ENCODE measurements around the gene IL1A.
"Not testable (repeated sequence)": the region's sequence is repeated elsewhere in the genome, so short reads cannot be mapped to it uniquely, and the experiment has no call there.

Gene IL1A, protein sequence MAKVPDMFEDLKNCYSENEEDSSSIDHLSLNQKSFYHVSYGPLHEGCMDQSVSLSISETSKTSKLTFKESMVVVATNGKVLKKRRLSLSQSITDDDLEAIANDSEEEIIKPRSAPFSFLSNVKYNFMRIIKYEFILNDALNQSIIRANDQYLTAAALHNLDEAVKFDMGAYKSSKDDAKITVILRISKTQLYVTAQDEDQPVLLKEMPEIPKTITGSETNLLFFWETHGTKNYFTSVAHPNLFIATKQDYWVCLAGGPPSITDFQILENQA

DNA sequence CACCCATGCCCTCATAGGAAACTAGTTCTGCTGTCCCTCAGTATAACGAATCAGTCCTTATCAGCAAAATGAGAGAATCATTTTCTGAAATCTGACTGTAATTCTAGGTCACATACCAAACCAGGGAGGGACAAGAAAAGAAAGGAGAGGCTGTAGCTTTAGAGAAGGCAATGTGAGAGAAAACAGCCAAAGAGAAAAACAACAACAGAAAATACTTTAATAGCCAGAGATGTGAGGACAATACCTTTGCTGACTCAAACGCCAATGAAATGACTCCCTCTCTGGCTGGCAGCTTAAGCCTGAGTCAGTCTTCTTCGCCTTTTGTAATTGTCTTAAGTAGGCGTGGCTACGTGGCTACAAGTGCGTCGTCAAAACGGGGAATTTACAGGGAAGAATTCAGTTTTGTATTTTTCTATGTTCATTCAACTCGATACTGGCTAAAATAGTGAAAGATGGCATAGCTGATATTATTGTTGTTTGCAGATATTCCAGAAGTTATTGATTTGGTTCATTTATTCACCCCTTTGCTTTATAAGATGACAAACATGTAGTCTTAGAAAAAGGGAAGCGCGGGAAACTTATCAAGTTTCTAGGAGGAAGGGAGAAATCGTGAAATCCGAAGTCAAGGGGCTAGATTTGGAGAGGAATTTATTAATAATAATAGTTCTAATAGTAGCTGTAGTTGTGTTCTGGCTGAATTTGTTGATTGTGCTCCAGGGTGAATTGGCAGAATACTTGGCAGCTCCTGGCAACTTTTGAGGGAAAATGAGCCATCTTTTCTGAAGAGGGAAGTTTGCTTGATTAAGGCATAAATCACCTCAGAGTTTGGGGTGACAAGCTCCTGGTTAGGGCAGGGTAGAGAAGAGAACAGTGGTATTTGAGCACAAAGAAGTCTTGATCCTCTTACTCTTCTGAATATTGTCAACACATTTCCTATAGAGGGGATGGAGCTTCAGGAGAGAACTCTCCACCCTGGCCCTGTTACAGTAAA lies at the start of gene IL1A:
IL1A (minus strand) TSS at position 295 of the 991 bp plus-strand sequence. CDS start 723 bp downstream, outside the sequence.
- no peak for DNase-seq

DNA sequence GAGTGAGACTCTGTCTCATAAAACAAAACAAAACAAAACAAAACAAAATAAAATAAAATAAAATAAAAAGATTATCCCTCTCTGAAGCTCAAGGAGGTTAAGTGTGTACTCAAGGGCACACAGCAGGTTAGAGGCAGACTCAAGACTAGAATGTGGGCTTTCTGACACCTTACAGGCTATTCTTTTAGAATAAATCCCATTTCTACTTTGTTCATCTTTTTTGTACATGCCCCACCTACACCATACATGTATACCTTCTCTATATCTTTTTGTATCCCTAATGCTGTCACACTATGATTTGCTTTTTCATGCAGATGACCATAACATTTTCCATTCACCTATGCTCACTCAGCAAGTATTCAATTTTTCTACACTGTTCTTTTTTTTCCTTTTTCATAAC lies 49.7 kb upstream of the IL1A start:
- DNase-seq = no peak

DNA sequence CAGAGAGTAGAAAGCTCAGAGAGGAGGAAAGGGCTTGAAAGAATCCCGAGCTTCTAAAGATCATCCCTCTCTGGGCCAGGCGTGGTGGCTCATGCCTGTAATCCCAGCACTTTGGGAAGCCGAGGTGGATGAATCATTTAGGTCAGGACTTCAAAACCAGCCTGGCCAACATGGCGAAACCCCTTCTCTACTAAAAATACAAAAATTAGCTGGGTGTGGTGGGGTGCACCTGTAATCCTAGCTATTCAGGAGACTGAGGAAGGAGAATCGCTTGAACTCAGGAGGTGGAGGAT lies 49.3 kb upstream of the IL1A start:
- not testable (repeated sequence) for DNase-seq

DNA sequence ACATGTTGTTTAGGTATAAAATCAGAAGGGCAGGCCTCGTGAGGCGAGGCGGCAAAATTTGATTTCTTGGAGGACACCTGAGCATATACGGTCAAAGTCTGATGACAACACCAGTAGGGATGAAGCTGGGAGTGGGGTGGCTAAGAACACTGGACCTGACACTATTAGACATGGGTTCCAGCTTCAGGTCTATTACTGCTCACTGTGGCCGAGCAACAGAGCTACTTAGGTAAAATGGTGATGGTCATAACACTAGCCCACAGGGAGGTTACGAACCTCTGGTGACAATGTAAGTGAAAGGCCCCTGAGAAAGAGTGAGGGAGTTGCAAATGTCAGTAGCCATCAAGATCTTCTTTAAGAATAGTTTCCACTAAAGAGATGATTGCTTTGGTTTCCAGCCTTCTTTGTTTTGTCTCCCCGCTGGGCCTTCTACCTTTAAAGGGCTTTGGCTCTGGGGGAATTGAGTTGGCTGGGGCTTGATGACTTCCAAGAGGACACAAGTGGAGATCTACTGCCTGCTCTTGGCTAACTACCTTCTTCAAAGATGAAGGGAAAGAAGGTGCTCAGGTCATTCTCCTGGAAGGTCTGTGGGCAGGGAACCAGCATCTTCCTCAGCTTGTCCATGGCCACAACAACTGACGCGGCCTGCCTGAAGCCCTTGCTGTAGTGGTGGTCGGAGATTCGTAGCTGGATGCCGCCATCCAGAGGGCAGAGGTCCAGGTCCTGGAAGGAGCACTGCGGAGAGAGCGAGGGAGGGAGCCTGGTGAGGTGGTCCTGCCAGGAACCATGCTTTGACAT lies 48.7 kb upstream of the IL1A start:
- DNase-seq = no peak

DNA sequence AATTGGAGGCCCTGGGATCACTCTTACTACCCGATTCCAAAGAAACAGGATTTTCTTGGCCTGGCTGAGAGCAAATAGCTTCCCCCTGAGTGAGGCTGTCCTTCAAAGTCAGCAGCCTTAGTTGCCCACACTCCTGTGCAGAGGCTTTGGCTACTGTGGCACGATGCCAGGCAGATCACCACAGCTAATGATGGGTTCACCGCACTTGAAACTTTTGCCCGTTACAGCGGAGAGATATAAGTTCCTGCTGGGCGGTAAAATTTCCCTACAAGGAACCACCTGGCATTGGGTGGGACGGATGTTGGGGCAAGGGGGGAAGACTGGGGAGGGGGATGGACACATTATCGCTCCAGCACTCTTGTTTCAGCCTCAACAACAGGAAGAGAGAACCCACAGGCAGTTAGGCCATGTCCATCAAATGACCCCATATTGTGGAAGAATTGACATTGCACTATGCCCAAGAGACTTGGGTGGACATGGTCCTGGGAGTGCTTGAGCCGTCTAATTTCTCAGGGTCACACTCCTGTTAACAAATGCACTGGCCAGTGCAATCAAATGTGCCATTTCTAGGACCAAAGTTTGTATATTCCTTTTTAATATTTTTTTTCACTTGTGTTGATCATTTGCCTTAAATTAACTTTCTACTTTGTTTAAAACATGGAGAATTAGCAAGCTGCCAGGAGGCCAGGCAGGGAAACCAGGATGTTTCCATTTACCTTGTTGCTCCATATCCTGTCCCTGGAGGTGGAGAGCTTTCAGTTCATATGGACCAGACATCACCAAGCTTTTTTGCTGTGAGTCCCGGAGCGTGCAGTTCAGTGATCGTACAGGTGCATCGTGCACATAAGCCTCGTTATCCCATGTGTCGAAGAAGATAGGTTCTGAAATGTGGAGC lies 47.9 kb upstream of the IL1A start:
- no peak for DNase-seq

DNA sequence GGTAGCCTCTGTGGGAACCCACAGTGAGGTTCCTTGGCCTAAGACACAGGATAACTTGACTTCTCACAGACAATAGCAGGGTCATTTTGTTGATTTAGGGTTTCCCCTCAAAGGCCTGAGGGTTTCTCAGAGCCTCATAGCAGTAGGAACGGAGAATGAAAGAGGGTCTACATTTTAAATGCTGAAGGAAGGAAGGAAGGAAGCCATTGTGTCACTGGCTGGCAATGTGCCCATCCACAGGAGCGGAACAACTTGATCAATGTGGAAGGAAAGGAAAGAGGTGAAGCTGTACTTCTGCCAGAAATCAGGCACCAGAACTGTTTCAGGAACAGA lies 47.2 kb upstream of the IL1A start:
- no peak for DNase-seq

DNA sequence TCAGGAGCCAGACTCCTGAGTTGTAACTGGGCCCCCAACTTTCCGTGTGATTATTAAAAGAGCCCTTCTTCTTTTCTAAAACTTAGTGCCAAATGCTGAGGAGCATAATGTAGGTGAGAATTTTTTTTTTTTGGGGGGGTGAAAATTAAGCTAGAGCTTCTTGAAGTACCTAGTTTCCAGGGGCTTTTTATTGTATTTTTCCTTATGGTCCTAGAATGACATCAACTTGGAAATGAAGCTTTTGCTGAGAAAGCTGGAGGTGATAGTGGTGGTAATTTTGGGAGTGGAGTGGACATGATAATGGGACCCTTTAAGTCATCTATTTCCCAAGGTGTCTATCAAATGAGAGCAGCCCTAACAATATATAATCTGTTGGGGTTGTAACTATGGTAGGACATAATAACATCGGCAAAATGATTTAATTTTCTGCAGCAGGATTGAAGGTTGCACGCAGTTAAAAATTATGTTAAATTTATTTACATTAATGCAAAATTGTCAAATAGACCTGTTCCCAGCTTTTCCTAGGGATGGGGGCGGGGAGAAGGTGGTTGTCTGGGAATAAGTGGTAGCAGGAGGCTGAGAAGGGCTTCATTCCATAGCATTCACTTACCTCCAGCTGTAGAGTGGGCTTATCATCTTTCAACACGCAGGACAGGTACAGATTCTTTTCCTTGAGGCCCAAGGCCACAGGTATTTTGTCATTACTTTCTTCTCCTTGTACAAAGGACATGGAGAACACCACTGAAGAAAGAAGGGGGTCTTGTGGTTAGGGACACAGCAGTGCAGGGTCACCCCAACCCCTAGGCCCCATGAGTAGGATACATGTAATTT lies 46.6 kb upstream of the IL1A start:
- no peak for DNase-seq

DNA sequence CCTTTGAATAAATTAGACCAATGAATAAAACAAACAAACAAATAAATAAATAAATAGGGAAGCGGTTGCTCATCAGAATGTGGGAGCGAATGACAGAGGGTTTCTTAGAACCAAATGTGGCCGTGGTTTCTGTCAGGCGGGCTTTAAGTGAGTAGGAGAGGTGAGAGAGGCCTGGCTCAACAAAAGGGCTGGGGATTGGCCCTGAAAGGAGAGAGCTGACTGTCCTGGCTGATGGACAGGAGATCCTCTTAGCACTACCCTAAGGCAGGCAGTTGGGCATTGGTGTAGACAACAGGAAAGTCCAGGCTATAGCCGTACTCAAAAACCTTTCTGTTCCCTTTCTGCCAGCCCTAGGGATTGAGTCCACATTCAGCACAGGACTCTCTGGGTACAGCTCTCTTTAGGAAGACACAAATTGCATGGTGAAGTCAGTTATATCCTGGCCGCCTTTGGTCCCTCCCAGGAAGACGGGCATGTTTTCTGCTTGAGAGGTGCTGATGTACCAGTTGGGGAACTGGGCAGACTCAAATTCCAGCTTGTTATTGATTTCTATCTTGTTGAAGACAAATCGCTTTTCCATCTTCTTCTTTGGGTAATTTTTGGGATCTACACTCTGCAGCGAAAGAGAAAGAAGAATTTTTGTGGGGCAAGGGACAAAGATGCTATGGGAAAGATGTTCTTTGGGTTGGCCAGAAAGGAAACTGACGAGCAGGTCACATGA lies 45.8 kb upstream of the IL1A start:
- DNase-seq = no peak

DNA sequence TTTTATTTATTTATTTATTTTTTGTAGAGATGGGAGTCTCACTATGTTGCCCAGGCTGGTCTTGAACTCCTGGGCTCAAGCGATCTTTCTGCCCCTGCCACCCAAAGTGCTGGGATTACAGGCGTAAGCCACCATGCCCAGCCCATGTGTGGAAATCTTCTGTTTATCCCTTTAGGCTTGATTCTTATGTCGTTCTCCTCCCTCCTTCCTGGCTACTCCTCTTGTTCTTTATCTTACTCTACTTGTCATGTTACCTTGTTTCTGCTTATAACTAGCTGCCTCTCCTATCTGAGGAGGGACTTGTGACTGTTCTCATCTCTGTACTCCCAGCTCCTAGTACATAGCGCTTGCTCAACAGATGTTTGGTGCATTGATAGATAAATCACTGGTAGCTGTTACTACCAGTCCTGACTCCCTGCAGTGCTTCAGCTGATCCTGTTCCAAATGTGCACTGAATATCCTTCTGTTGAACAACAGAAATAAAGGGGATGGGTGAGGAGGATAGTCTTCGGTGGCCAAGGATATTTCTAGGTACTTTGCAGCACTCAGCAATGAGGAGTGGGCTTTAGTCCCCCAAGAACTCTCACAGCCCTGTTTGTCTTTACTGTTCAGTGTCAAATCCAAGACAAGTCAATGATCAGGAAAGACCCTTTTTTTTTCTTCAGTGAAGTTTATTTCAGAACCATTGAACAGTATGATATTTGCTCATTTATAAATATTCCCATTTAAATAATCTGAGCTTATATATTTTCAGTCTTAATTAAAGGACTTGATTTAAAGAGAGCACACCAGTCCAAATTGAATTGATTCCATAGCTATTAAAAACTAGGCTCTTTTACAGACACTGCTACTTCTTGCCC lies 45.0 kb upstream of the IL1A start:
- no peak for DNase-seq

DNA sequence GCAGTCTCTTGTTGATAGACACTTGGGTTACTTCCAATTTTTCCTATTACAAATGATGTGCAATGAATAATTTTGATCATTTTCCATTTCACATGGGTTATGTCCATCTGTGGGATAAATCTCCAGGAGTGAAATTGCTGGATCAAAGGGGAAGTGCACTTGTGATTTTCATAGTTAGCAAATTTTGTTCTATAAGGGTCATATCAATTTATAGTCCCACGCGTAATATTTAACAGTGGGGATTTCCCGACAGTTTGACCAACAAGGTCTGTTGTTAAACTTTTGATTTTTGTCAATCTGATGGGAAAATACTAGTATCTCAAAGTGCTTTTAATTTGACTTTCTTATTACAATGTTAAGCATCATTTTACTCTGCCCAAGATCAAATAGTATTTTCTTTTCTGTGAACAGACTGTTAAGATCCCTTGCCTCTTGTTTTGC lies 44.0 kb upstream of the IL1A start:
- DNase-seq = no peak

DNA sequence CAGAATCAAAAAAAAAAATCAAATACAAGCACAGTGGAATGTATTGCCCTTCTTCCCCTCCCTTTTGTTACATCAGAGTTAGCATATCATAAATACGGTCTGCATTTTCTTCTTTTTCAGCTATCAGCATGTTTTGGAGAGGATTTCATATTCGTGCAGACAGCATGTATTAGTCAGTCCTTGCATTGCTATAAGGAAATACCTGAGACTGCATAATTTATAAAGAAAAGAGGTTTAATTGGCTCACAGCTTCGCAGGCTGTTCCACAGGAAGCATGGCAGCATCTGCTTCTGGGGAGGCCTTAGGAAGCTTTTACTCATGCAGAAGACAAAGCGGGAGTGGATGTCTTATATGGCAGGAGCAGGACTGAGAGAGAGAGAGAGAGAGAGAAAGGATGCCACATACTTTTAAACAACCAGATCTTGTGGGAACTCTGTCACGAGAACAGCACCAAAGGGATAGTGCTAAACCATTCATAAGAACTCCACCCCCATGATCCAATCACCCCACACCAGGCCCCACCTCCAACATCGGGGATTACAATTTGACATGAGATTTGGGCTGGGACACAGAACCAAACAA lies 43.4 kb upstream of the IL1A start:
- no peak for DNase-seq

DNA sequence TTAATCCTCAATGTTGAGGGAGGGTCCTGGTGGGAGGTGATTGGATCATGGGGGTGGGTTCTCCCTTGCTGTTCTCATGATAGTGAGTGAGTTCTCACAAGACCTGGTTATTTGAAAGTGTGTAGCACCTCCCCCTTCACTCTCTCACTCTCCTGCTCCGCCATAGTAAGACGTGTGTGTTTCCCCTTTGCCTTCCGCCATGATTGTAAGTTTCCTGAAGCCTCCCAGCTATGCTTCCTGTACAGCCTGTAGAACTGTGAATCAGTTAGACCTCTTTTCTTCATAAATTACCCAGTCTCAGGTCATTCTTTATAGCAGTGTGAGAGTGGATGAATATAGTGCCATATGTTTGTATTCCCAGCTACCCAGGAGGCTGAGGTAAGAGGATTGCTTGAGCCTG lies 42.7 kb upstream of the IL1A start:
- DNase-seq = no peak

DNA sequence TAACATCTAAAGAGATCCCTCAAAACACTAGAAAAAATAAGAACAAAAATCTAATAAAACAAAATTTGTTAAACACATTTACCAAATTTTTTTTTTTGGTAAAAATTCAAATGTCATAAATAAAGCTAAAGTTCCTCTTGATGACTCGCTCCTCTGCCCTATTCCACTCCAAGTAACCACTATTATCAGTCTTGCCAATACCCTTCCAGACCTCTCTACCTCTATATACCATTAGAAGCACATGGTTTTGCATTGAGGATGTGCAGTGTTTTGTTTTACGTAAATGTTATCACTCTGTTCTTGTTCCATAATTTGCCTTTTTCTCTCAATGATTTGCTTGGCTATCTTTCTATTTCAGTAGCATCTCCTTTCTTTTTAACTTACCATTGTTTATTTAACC lies 41.4 kb upstream of the IL1A start:
- no peak for DNase-seq

DNA sequence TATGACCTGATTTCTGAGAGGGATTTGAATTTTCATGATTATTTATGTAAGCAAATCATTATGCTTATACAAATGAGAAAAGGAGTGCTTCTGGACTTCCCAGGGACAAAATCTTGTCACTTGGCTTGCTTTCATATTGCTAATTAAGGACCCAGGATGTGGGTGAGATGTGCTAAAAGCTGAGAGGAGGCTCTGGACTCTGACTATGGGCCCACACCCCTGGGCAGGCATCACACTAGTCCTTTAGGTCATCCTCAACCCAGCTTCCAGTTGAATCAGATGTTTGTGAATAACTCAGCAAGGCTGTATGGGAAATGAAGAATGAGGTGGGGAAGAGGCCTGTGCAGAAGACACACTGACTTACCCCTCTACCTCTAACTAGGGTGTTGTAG lies 40.4 kb upstream of the IL1A start:
- no peak for DNase-seq

DNA sequence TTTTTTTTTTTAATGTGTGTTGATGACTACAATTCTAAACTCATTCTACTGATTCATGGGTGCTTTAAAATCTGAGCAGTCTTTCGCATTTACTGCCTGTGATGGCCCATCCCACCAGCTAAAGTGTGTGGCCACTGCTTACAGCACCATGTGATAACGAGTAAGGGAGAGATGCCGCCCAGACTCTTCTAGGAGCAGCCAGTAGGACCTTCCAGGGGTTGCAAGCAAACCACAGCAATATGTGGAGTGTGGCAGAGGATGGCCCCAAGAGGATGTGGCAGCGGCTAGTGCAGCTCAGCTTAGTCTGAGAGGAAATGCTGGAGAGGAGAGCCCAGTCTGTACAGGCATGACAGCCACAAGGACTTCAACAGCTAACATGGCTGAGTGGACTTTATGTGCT lies 37.4 kb upstream of the IL1A start:
- DNase-seq = no peak

DNA sequence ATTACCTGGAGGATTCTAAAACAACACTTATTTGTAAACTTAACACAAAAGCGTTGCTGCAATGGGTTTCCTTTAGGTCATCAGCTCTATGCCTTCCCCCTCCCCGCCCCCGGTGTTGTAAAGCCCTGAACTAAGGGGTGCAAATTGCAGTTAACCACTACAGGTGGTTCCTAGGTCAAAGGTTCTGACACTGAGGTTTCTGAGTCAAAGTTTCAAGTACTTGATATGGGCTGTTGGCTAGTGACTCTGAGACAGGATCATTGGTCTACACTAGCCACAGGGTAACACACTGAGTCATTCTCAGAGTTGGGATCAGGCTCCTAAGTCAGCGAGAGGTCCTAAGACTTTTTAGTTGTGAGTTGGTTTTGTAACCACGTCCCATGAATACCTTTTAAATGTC lies 36.8 kb upstream of the IL1A start:
- no peak for DNase-seq

DNA sequence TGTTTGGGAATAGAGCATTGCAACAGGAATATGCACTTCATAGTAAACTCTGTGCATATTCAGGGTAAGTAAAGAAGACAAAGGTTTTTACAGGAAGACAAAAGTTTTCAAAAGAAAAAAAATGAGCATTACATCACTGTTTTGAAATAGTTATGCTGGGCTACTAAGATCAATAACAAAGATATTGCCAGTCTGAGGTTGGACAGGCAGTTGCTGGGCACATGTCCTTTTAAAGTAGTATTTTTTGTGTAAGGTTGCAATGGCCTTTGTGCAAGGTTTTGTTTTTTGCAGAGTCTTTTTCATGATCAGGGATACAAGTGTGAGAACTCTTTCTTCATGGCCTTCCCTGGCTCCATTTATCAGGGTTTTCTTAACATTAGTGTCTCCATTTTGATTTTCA lies 36.0 kb upstream of the IL1A start:
- DNase-seq = no peak

DNA sequence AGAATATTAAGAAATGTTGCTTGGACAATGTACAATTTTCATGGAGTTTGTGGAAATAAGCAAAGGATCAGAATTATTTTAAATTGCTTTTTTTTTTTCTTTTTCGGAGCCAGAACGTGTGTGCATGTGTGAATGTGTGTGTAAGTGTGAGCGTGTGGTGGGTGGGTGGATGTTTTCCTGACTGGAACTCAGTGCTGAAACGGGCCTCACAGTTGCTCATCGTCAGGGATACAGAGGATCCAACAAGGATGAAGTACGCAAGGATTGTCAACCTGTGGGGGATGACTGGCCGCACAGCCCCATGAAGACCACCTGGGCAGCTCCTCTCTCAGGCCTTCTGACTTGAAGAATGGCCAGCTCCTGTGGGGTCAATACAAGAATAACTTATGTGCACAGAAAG lies 34.8 kb upstream of the IL1A start:
- no peak for DNase-seq

DNA sequence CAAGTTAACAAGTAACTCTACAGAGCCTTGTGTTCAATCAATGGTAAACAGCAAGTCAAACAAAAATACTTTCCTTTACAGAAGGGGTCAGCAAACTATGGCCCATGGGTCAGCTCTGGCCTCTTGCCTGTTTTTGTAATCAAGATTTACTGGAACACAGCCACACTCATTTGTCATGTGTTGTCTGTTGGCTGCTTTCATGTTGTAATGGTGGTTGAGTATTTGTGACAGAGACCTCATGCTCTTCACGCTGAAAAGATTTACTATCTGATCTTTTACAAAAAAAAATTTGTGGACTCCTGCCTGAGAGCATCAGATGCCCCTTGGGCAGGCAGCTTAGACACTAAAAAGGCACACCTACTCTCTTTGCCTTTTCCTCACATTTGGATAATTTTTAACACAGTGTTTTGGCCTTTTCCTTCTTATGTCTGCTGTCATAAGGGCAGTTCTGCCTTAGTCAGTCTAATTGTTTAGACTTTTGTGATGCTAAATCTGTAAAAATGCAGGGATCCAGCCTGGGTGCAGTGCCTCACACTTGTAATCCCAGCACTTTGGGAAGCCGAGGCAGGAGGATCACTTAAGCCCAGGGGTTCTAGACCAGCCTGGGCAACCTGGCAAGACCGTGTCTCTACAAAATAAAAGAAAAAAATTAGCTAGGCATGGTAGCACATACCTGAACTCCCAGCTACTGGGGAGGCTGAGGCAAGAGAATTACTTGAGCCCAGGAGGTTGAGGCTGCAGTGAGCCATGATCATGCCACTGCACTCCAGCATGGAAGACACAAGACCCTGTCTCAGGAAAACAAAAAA lies 34.0 kb upstream of the IL1A start:
- DNase-seq = no peak
